ENCODE results near the gene APOC1.
"Not testable (repeated sequence)": the region's sequence is repeated elsewhere in the genome, so short reads cannot be mapped to it uniquely, and the experiment has no call there.

APOC1 gene

DNA sequence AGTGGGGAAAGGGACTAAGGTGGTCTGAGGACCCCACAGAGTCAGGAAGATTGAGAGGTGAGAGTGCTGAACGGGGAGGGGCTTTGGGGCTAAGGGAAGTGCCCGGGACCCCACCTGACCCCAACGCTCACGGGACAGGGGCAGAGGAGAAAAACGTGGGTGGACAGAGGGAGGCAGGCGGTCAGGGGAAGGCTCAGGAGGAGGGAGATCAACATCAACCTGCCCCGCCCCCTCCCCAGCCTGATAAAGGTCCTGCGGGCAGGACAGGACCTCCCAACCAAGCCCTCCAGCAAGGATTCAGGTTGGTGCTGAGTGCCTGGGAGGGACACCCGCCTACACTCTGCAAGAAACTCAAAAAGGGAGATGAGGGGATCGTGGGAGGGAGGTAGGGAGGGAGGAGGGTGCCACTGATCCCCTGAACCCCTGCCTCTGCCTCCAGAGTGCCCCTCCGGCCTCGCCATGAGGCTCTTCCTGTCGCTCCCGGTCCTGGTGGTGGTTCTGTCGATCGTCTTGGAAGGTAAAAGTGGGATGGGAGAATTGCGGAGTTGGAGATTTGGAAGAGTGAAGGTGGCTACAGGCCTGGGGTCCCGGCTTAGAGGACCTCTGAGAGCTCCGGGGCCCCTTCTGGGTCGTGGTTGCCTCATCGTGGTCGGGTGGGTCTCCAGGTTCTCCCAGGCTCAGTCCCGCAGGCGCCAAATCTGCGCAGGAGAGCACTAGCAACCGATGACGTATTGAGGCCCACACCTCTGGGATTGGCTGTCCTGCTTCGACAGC, at the start of gene APOC1:
Gene APOC1 (plus strand): TSS at position 176 of the 774 bp plus-strand sequence. CDS start 284 bp downstream, at position 460.
- DNase-seq (ENCODE audit: low spot score), result peak; percentile 86

DNA sequence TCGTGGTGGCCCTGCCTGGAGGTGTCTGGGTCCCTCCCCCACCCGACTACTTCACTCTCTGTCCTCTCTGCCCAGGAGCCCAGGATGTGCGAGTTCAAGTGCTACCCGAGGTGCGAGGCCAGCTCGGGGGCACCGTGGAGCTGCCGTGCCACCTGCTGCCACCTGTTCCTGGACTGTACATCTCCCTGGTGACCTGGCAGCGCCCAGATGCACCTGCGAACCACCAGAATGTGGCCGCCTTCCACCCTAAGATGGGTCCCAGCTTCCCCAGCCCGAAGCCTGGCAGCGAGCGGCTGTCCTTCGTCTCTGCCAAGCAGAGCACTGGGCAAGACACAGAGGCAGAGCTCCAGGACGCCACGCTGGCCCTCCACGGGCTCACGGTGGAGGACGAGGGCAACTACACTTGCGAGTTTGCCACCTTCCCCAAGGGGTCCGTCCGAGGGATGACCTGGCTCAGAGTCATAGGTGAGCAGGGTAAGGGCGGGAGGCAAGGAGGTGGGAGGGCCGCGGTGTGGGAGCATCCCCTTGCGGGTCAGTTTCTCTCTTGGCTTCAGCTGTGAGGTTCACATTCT, 49.1 kb upstream of the APOC1 start:
- no peak for DNase-seq (ENCODE audit: low spot score)

DNA sequence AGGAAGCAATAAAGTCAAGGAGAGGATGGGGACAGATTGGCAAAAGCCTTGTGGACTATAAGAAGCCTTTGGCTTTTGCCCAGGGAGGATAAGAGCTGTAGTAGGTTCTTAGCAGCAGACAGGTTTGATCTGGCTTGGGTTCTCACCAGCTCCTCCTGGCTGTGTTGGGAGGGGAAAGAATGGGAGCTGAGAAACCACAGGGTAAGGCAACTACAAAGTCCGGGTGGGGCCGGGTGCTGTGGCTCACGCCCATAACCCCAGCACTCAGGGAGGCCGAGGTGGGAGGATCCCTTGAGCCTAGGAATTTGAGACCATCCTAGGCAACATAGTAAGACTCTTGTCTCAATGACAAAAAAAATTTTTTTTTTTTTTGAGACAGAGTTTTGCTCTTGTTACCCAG, 47.7 kb upstream of the APOC1 start:
- no peak for DNase-seq (ENCODE audit: low spot score)

DNA sequence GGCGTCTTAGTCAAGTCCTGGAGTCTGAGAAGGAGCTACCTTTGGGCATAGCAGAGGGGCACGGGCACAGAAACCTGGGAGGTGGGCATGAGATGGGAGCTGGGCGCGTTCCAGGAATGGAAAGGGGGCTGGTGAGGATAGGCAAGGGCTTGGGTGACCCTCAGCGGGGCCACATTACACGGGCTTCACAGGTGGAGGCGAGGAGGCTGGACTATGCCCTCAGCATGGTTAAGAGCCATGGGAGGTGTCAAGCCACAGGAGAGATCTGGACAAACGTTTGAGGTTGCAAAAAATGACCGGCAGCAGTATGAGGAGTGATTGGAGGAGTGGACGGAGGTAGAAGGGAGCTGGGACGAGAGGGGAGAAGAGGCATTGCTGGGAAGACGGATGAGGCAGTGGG, 46.8 kb upstream of the APOC1 start:
- DNase-seq (ENCODE audit: low spot score), result no peak

DNA sequence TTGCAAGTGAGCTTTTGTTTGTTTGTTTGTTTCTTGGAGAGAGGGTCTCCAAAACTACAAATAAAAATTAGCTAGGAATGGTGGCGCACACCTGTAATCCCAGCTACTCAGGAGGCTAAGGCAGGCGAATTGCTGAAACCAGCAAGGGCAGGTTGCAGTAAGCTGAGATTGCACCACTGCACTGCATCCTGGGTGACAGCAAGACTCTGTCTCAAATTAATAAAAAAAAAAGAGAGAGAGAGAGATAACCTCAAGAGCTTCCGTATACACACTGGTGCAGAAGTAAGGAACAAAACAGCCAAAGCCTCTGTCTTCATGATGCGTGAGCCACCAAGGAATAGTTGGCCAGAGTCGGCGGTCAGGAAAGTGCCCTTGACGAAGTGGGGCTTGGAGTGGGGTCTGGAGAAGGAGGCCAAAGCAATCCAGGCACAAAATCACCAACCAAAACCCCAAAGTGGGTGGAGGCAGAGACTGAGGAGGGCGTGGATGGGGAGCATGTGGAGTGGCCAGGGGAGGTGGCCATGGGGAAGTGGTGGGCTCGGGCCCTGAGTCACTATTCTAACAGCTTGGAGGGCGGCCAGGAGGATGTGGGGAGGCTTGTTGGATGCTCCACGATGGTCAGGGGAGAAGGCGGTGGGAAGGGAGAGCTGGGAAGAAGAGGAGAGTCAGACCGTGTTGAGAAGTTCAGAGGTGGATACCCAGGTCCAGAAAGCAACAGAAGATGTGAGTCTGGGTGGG, 44.5 kb upstream of the APOC1 start:
- no peak for DNase-seq (ENCODE audit: low spot score)

DNA sequence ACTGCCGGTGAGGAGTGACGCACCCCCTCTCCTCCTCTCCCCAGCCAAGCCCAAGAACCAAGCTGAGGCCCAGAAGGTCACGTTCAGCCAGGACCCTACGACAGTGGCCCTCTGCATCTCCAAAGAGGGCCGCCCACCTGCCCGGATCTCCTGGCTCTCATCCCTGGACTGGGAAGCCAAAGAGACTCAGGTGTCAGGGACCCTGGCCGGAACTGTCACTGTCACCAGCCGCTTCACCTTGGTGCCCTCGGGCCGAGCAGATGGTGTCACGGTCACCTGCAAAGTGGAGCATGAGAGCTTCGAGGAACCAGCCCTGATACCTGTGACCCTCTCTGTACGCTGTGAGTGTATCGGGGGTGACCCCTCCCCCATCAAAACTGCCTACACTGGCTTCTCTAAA, 42.6 kb upstream of the APOC1 start:
- no peak for DNase-seq (ENCODE audit: low spot score)

DNA sequence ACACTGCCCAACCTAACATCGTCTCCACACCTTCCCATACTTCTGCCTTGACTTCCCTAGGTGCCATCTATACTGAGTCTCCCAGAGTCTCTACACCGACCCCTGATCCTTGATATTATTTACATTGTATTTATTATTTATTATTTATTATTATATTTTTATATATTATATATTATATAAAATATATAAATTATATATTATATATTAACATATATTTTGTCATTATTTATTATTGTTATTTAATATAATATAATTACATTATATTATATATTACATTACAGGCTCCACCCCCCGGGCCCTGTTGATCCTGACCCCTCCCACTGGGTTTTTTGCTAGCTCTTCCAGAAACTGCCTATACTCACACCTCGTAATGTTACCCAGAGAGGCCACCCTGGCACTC, 41.7 kb upstream of the APOC1 start:
- DNase-seq (ENCODE audit: low spot score), result no peak

DNA sequence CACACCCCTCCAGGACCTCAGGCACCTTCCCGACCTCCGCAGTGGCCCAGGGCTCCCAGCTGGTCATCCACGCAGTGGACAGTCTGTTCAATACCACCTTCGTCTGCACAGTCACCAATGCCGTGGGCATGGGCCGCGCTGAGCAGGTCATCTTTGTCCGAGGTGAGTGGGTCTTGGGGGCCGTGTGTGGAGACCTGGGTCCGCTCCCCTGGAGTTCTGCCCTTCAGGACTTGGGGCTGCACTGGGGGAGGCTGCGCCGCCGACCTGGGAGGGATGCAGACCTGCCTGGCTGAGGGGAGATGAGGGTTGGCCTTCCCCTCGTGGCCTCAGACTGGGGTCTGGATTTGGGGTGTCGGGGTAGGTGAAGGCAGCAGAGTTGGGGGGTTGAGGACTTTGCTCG, 40.1 kb upstream of the APOC1 start:
- DNase-seq (ENCODE audit: low spot score), result no peak

DNA sequence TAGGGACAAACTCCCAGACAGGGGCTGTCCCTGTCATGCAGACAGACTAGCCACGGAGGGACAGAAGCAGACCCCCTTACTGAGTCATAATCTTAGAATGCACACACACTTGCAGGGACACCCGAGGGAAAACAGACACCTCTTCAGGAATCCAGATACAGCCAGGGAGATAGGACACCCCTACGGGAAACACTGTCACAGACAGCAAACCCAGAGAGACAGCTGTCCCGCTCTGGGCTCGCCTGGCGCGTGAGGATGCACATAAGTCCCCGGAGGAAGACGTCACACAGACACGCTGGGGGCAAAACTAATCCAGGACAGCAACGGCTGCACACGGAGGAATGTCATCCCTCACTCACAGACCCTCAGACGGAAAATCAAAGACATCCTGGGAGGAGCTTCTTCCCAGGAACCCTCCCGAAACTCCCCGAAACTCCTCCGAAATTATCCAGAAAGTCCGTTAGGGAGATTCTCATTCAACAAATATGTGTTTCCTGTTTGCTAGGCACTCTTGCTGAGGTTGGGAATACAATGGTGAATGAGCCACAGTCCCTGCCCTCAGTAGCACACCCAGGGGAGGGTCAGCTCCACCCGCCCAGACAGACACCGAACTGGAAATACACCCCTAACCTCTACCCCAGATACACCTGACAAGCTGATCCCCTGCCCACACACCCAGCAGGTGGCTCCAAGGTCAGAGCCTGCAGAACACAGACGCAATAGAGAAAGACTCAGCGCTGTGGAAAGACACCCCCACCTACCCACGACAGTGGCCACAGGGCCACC, 38.5 kb upstream of the APOC1 start:
- no peak for DNase-seq (ENCODE audit: low spot score)

DNA sequence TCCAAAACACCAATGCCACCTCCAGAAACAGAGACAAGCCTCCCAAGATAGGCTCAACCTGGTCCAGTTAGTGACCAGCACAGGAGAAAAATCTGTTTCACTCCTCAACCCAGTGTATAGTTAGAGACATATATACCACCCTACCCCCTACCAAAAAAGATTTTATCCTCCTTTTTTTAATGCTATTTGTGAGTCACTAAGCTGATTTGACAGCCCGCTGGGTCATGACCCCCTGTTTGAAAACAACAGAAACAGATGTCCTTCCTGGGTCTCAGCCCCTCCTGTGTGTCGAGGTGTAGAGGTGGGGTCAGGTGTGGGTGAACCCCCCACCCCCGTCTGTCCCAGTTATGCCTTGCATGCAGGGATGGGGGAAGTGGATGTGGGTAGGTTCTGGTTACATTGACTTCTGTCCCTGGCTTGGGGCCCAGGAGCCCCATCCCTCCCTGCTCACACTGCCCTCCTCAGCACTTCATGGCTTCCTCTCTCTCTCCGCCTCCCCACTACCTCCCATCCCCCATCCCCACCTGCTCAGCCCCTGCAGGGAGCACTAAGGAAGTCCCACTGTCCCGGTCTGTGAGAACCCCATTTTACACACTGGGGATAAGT, 37.4 kb upstream of the APOC1 start:
- no peak for DNase-seq (ENCODE audit: low spot score)

DNA sequence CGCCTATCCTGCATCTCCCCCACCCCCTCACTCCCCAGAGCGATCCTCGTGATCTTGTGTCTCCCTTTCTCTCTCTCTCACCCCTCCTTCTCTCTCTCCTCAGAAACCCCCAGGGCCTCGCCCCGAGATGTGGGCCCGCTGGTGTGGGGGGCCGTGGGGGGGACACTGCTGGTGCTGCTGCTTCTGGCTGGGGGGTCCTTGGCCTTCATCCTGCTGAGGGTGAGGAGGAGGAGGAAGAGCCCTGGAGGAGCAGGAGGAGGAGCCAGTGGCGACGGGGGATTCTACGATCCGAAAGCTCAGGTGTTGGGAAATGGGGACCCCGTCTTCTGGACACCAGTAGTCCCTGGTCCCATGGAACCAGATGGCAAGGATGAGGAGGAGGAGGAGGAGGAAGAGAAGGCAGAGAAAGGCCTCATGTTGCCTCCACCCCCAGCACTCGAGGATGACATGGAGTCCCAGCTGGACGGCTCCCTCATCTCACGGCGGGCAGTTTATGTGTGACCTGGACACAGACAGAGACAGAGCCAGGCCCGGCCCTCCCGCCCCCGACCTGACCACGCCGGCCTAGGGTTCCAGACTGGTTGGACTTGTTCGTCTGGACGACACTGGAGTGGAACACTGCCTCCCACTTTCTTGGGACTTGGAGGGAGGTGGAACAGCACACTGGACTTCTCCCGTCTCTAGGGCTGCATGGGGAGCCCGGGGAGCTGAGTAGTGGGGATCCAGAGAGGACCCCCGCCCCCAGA, 36.1 kb upstream of the APOC1 start:
- DNase-seq (ENCODE audit: low spot score), result no peak

DNA sequence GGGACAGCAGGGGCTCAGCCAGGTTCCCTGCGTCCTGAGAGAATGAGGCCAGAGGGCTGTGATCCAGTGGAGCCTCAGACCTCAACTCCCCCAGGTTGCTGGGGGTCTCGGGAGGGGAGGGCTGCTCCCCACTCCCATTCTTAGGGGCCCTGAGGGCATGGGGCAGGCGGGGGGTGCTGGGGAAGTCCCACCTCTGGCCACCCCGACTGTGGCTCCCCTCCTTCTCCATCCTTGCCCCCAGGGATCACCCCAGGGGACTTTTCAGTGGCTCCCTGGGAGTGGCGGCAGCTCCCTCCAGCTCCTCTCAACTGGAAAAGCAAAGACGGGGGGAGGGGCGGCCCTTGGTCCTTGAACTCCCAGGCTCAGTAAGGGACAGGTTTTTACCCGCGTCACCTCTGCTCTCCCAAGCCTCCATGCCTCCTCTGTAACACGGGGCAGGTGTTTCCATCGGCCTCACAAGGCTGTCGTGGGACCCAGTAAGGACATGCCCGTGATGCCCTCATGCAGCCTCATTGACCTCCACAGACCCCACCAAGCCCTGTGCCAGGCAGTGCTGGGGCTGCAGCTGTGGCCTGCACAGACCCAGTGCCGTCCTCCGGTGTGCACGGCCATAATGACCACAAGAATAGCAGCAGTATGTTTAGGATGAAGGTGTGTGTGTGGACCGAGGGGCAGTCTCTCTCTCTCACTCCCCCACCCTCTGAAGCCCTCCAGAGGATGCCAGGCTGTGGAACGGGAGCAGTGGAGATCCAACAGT, 34.9 kb upstream of the APOC1 start:
- no peak for DNase-seq (ENCODE audit: low spot score)

DNA sequence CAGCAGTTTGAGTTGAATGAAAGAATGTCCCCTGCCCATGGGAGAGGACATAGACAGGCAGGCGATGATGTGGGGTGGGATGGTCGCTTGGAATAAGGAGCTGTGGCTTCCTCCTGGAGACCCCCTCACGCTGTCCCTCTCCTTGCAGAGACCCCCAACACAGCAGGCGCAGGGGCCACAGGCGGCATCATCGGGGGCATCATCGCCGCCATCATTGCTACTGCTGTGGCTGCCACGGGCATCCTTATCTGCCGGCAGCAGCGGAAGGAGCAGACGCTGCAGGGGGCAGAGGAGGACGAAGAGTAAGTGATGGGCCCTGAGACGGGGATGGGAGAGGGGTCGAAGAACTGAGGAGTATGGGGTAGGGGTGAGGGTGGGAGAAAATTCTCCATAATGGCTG, 32.3 kb upstream of the APOC1 start:
- DNase-seq (ENCODE audit: low spot score), result no peak

DNA sequence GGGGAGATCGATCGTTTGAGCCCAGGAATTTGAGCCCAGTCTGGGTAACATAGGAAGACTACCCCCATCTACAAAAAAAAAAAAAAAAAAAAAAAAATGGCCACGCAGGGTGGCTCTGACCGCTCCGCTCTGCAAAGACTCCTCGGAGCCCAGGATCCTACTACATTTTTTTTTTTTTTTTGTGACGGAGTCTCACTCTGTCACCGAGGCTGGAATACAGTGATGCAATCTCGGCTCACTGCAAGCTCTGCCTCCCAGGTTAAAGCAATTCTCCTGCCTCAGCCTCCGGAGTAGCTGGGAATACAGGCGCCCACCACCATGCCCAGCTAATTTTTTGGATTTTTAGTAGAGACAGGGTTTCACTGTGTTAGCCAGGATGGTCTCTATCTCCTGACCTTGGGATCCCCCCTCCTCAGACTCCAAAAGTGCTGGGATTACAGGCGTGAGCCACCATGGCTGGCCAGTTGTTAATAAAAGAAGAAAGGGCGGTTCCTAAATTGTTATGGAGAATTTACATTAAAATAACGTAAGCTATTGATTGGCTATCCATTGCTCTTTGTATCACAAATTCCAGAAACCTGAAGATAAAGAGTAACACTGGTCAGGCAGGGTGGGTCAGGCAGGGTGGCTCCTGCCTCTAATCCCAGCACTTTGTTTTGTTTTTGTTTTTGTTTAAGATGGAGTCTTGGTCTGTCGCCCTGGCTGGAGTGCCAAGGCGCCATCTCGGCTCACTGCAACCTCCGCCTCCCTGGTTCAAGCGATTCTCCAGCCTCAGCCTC, 31.6 kb upstream of the APOC1 start:
- not testable (repeated sequence) for DNase-seq (ENCODE audit: low spot score)

DNA sequence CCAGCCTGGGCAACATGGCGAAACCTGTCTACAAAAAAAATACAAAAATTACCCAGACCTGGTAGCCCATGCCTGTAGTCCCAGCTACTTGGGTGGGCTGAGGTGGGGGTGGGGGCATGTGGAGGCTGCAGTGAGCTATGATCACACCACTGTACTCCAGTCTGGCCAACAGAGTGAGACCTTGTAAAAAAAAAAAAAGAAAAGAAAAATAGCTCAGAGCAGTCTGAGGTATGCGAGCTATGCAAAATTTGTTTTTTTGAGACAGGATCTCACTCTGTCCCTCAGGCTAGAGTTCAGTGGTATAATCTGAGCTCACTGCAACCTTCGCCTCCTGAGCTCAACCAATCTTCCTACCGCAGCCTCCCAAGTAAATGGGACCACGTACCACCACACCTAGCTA, 30.5 kb upstream of the APOC1 start:
- DNase-seq (ENCODE audit: low spot score), result no peak

DNA sequence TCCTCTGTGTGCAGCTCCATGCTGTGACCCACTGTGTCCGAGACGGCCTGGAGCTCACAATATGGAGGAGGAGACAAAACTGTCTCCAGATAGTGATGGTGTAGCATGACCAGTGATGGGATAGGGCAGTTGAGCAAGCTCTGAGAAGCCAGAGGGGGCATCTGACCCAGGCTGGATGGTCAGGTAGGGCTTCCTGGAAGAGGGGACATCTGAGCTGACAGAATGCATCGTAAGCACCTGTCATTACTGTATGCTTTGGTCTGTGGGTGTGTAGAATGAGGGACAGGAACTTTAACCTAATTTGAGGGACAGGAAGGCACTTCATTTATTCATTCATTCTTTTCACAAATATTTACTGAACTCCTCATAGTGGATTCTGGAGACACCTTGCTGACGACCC, 29.8 kb upstream of the APOC1 start:
- no peak for DNase-seq (ENCODE audit: low spot score)

DNA sequence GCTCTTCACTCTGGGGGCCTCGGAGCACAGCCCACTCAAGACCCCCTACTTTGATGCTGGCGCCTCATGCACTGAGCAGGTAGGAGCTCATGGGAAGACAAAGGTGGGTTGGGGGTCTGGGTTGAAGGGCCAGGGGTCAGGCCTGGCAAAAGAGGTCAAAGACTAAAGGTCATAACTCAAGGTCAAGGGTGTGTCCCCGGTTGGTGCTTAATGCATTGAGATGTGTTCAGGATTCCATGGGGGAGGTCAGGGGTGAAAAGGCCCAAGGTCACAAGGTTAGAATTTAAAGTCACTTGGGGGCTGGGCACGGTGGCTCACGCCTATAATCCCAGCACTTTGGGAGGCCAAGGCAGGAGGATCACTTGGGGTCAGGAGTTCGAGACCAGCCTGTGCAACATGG, 28.3 kb upstream of the APOC1 start:
- no peak for DNase-seq (ENCODE audit: low spot score)

DNA sequence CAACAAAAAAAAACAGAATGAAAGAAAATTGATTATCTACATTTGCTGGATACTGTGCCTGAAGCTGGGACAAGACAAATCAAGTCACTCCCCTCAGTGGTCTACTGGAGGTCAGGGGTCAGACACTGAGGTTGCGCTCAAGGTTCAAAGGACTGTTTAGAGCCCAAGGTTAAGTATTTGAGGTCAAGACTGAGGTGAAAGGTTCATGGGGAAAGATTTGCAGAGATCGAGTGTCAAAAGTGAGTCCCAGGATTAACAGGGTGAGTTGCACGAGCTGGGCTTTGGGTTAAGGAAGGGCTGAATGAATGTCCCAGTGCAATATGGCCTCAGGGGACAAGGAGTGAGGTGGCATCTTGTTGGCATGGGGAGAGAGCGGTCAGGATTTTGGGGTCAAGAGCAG, 26.8 kb upstream of the APOC1 start:
- no peak for DNase-seq (ENCODE audit: low spot score)

DNA sequence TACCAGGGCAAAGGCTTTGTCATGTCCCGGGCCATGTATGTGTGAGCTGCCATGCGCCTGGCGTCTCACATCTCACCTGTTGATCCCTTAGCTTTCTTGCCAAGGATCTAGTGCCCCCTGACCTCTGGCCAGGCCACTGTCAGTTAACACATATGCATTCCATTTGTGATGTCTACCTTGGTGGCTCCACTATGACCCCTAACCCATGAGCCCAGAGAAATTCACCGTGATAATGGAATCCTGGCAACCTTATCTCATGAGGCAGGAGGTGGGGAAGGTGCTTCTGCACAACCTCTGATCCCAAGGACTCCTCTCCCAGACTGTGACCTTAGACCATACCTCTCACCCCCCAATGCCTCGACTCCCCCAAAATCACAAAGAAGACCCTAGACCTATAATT, 26.1 kb upstream of the APOC1 start:
- not testable (repeated sequence) for DNase-seq (ENCODE audit: low spot score)

DNA sequence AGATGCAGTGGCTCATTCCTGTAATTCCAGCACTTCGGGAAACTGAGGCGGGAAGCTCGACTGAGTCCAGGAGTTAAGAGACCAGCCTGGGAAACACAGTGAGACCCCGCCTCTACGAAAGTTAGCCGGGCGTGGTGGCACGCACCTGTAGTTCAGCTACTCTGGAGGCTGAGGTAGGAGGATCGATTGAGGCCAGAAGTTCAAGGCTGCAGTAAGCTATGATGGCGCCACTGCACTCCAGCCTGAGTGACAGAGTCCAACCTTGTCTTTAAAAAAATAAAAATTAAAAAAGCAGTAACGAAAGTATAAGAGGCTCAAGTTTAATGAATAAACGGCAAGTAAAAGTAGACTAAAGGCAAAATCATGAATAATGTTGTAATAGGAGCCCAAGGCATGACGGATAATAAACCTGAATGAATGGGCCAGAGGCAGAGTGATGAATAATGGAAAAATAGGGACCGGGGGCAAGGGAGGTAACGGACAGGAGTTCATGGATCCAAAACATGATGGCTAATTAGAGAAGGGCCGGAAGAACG, 24.5 kb upstream of the APOC1 start:
- DNase-seq (ENCODE audit: low spot score), result no peak

All from hematopoietic multipotent progenitor cell treated with erythropoietin and hydrocortisone succinate and interleukin-3 and kit ligand, for 17 days (in vitro differentiated cells).